CD14-positive monocyte (primary cell): ENCODE results near the gene BLID. TPM values are rescaled to one million over a fixed set of nuclear protein-coding genes. Genes with fewer than 3 reads are reported as not detected.

Experiments
- DNase-seq, 3 donors: peaks; one replicate each; pipeline ENCODE4 v3.0.0-alpha.2; 2011 to 2022
- H2AFZ ChIP-seq: 2 replicates; pipeline ENCODE4 v1.6.0; 2012; ENCODE audit warnings: mild to moderate bottlenecking, low read depth, low read length, inconsistent platforms; ENCODE audit not compliant: insufficient read depth, poor library complexity, severe bottlenecking
- H3K27ac ChIP-seq, 2 donors: 1 replicate in 1 of 2; 2 replicates in 1 of 2; pipeline ENCODE4 v1.5.1; 2012 to 2013; ENCODE audit warnings: low read length in 2 of 2, control low read depth in 1 of 2, inconsistent platforms in 1 of 2, low read depth in 1 of 2, mild to moderate bottlenecking in 1 of 2
- H3K27me3 ChIP-seq, 2 donors: one replicate each; pipeline versions ENCODE4 v1.6.0 to v1.6.1; 2011 to 2013; ENCODE audit warnings: low read length in 2 of 2; ENCODE audit not compliant: control insufficient read depth in 2 of 2, insufficient read depth in 2 of 2
- H3K36me3 ChIP-seq, 2 donors: replicated peaks in 1 of 2; 1 replicate in 1 of 2; 2 replicates in 1 of 2; pipeline versions ENCODE4 v1.5.1 to v1.6.1; 2012 to 2013; ENCODE audit warnings: low read length in 2 of 2, control low read depth in 1 of 2, inconsistent platforms in 1 of 2, mild to moderate bottlenecking in 1 of 2; ENCODE audit not compliant: insufficient read depth in 2 of 2, control insufficient read depth in 1 of 2
- H3K4me1 ChIP-seq, 2 donors: 1 replicate in 1 of 2; 2 replicates in 1 of 2; pipeline versions ENCODE4 v1.5.1 to v1.6.1; 2012 to 2013; ENCODE audit warnings: low read length in 2 of 2, control low read depth in 1 of 2, inconsistent platforms in 1 of 2, mild to moderate bottlenecking in 1 of 2, moderate library complexity in 1 of 2; ENCODE audit not compliant: insufficient read depth in 2 of 2, control insufficient read depth in 1 of 2
- H3K4me2 ChIP-seq: replicated peaks from 2 replicates; pipeline ENCODE3; 2012; ENCODE audit warnings: low read length, moderate library complexity, mild to moderate bottlenecking; ENCODE audit not compliant: poor library complexity, severe bottlenecking; ENCODE audit errors: extremely low read depth
- H3K4me3 ChIP-seq, 3 experiments: fragments of 200-600 bp in 1 of 3; sonication (generic) in 1 of 3; replicated peaks in 1 of 3; 1 replicate in 2 of 3; 2 replicates in 1 of 3; pipeline ENCODE4 v1.5.1; 2011 to 2013; ENCODE audit warnings: low read length in 3 of 3, mild to moderate bottlenecking in 3 of 3, control low read depth in 2 of 3, low read depth in 2 of 3, inconsistent platforms in 1 of 3, moderate library complexity in 1 of 3
- H3K79me2 ChIP-seq: 2 replicates; pipeline ENCODE4 v1.6.0; 2012; ENCODE audit warnings: mild to moderate bottlenecking, control low read depth, inconsistent platforms, low read length, moderate library complexity; ENCODE audit not compliant: insufficient read depth
- H3K9ac ChIP-seq: 2 replicates; pipeline ENCODE4 v1.6.0; 2017; ENCODE audit warnings: low read length, mild to moderate bottlenecking; ENCODE audit not compliant: insufficient read depth, poor library complexity, severe bottlenecking
- H3K9me3 ChIP-seq, 2 donors: replicated peaks in 1 of 2; 1 replicate in 1 of 2; 2 replicates in 1 of 2; pipeline versions ENCODE4 v1.5.1 to v1.6.1; 2012 to 2013; ENCODE audit warnings: low read length in 2 of 2, control low read depth in 1 of 2; ENCODE audit not compliant: control insufficient read depth in 1 of 2, insufficient read depth in 1 of 2
- H4K20me1 ChIP-seq: 2 replicates; pipeline ENCODE4 v1.6.0; 2012; ENCODE audit warnings: mild to moderate bottlenecking, low read length, control low read depth, moderate library complexity; ENCODE audit not compliant: insufficient read depth
- H3K27ac Mint-ChIP-seq, 7 donors: one replicate each; pipeline ENCODE4 v1.8.0; 2020; ENCODE audit warnings: mild to moderate bottlenecking in 7 of 7, mixed read lengths in 7 of 7, moderate library complexity in 6 of 7, inconsistent platforms in 2 of 7
- H3K27me3 Mint-ChIP-seq, 3 donors: one replicate each; pipeline ENCODE4 v1.8.0; 2021 to 2022; ENCODE audit warnings: low read depth in 3 of 3, mild to moderate bottlenecking in 3 of 3, mixed read lengths in 3 of 3, moderate library complexity in 3 of 3, inconsistent platforms in 1 of 3
- H3K36me3 Mint-ChIP-seq, 2 donors: one replicate each; pipeline ENCODE4 v1.8.0; 2020; ENCODE audit warnings: mixed read lengths in 2 of 2, inconsistent platforms in 1 of 2, mild to moderate bottlenecking in 1 of 2
- H3K4me1 Mint-ChIP-seq: one replicate; pipeline ENCODE4 v1.8.0; 2020; ENCODE audit warnings: mild to moderate bottlenecking, mixed read lengths
- H3K4me3 Mint-ChIP-seq, 2 donors: one replicate each; pipeline ENCODE4 v1.8.0; 2020; ENCODE audit warnings: mild to moderate bottlenecking in 2 of 2, mixed read lengths in 2 of 2, moderate library complexity in 1 of 2
- H3K9me3 Mint-ChIP-seq, 7 donors: one replicate each; pipeline ENCODE4 v1.8.0; 2020 to 2022; ENCODE audit warnings: mixed read lengths in 7 of 7, mild to moderate bottlenecking in 6 of 7, moderate library complexity in 6 of 7, inconsistent platforms in 2 of 7
- WGBS: methylation state at CpG from one replicate; pipeline ENCODE4 v1.1.5; 2013; ENCODE audit warnings: missing lambda C conversion rate; ENCODE audit not compliant: insufficient coverage; 5-methylcytosine and 5-hydroxymethylcytosine counted together
- intact Hi-C, 2 donors: fragments of 100-400 bp; cut with micrococcal nuclease; formaldehyde crosslinking; loops; one replicate each; pipeline versions ENCODE4 v1.15.0 to v1.15.1; 2023
- polyA plus RNA-seq, 3 donors: library from polyadenylated mRNA; depleted of rRNA in 1 of 3; unstranded in 2 of 3; stranded (reverse) in 1 of 3; fragments of 300-500 nt in 2 of 3; fragments of >200 nt in 1 of 3; fragmentation: Illumina TruSeq in 2 of 3; gene quantifications; 1 replicate in 2 of 3; 2 replicates in 1 of 3; pipeline ENCODE4 v1.2.3, GENCODE V29; 2012 to 2021
- TF ChIP-seq, protein P1 (sequence below): fragments of 200-600 bp; IDR thresholded peaks from one replicate; pipeline ENCODE4 v1.8.0; 2022; ENCODE audit warnings: antibody characterized with exemption, mild to moderate bottlenecking

BLID gene
- polyA plus RNA-seq, 3 donors: not detected

DNA sequence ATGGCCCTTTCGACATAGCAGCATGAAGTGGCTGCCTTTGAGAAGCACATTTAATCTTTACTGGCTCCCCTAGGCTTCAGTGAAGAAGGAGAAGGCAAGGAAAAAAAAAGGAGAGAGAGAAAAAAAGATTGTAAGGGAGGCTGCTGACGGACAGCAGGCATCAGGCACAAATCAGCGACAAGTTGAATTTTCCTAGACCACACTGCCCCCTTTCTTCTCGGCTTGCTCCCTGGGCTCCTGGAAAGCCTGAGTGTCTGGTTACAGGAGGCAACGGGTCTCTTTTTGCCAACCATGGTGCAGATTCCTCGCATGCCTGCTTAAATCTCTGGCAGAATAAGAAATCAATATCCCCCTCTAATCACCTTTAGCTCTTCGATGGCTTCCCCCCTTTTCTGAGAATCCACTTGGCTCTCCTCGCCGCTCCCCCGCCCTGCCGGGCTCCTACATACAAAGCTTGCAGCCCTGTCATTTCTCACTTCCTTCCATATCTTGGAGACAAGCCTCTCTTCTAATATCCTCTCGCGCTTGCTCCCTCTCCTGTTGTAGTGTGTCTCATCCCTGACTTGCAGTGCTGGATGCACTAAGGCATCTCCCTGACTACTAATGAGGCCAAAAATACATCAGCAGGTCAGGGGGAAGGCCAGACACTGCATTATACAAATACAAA, 14.3 kb downstream of the BLID start:
- no peak overlapping the region for H3K4me3 Mint-ChIP-seq
- Histone ChIP-seq H3K9me3 (no peaks in the 10 kb centered on the region), H3K79me2 (no peaks in the 10 kb centered on the region), H3K27me3 (peaks cover 55 to 77% of the 10 kb centered on the region in 2 donors), H3K4me1 (peaks cover 11% of the 10 kb centered on the region in 2 donors), H3K9ac (no peak overlapping the region), H3K4me3 (no peak overlapping the region), H3K27ac (no peak overlapping the region), H2AFZ (no peak overlapping the region), H3K4me2 (peak overlapping the region; percentile 5), H3K36me3 (no peaks in the 10 kb centered on the region), H4K20me1 (no peaks in the 10 kb centered on the region)
- peaks cover 0 to 4% (median 0%) of the 10 kb centered on the region in 7 donors for H3K9me3 Mint-ChIP-seq
- peak in 1 of 3 donors; percentile 4 for DNase-seq
- intact Hi-C loops: loop anchor here in 1 of 2 donors (10.0 kb wide), 1 partner anchor 447 kb away; no protein-coding TSS in a partner anchor
- H3K36me3 Mint-ChIP-seq: no peaks in the 10 kb centered on the region
- TF ChIP-seq, protein P1, sequence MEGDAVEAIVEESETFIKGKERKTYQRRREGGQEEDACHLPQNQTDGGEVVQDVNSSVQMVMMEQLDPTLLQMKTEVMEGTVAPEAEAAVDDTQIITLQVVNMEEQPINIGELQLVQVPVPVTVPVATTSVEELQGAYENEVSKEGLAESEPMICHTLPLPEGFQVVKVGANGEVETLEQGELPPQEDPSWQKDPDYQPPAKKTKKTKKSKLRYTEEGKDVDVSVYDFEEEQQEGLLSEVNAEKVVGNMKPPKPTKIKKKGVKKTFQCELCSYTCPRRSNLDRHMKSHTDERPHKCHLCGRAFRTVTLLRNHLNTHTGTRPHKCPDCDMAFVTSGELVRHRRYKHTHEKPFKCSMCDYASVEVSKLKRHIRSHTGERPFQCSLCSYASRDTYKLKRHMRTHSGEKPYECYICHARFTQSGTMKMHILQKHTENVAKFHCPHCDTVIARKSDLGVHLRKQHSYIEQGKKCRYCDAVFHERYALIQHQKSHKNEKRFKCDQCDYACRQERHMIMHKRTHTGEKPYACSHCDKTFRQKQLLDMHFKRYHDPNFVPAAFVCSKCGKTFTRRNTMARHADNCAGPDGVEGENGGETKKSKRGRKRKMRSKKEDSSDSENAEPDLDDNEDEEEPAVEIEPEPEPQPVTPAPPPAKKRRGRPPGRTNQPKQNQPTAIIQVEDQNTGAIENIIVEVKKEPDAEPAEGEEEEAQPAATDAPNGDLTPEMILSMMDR: no peak
- H3K4me1 Mint-ChIP-seq: peaks cover 13% of the 10 kb centered on the region
- H3K27ac Mint-ChIP-seq: no peak overlapping the region
- whole genome bisulfite sequencing: 0% methylated on average over 12 of the region's 13 CpGs
- H3K27me3 Mint-ChIP-seq: peaks cover 15 to 42% (median 20%) of the 10 kb centered on the region in 3 donors

DNA sequence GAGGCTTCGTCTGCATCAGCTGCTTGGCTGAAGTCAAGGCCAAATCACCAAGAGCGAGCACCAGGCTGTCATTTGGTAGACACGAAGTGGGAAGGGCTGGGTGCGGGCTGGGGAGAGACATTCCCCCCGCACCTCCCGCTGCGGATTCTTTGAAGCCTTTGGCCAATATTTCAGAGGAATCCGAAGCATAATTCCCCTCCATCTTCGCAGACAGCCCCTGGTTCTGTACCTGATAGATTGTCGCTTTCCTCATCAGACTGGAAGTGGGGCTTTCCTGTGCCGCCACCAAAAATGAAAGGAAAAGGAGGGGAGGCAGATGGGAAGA, 15.3 kb downstream of the BLID start:
- Histone ChIP-seq H3K36me3 (no peaks in the 10 kb centered on the region), H3K4me2 (peak overlapping the region; percentile 54), H4K20me1 (no peaks in the 10 kb centered on the region), H2AFZ (no peak overlapping the region), H3K79me2 (no peaks in the 10 kb centered on the region), H3K27me3 (peaks cover 57 to 82% of the 10 kb centered on the region in 2 donors), H3K9me3 (no peaks in the 10 kb centered on the region), H3K9ac (no peak overlapping the region), H3K4me1 (peaks cover 11% of the 10 kb centered on the region in 2 donors), H3K4me3 (peak overlapping the region in 1 of 3 experiments; percentile 55), H3K27ac (no peak overlapping the region)
- Mint-ChIP-seq H3K4me3 (peak overlapping the region in 1 of 2 donors; percentile 49), H3K4me1 (peaks cover 13% of the 10 kb centered on the region), H3K9me3 (peaks cover 0 to 4% (median 0%) of the 10 kb centered on the region in 7 donors), H3K27ac (no peak overlapping the region), H3K27me3 (peaks cover 15 to 46% (median 21%) of the 10 kb centered on the region in 3 donors), H3K36me3 (no peaks in the 10 kb centered on the region)
- DNase-seq: no peak
- WGBS: 0% methylated on average over 6 of the region's 11 CpGs
- intact Hi-C loops: loop anchor here in 1 of 2 donors (10.0 kb wide), 1 partner anchor 446 kb away; no protein-coding TSS in a partner anchor
- TF ChIP-seq, protein P1: no peak
